ENCODE data around the gene ASAP3. TPM values are rescaled to one million over a fixed set of nuclear protein-coding genes. Genes with fewer than 3 reads are reported as not detected.
A peak's percentile ranks its signal among the peaks of the same experiment; 100 is the strongest.
"Not testable (repeated sequence)": the region's sequence is repeated elsewhere in the genome, so short reads cannot be mapped to it uniquely, and the experiment has no call there.

The ASAP3 gene
- total RNA-seq, 2 experiments from 2014 or later: 0.50 to 1.3 TPM

GRCh38 chr1:23504156-23504555 lies 20.2 kb upstream of the ASAP3 start:
- H3K4me3 Mint-ChIP-seq; DNase-seq; H3K9me3 Mint-ChIP-seq; H3K27ac Mint-ChIP-seq; POLR2A ChIA-PET; H3K27me3 Mint-ChIP-seq; ATAC-seq (ENCODE audit: low read depth); H3K36me3 Mint-ChIP-seq; H3K4me1 Mint-ChIP-seq: not testable (repeated sequence)

GRCh38 chr1:23502951-23503350 lies 19.0 kb upstream of the ASAP3 start:
- POLR2A ChIA-PET: no interaction called here
- no peak for DNase-seq
- H3K4me1 Mint-ChIP-seq: peaks cover 2% of the 10 kb centered on the region
- H3K36me3 Mint-ChIP-seq: peaks cover 7% of the 10 kb centered on the region
- no peaks in the 10 kb centered on the region for H3K9me3 Mint-ChIP-seq
- ATAC-seq (ENCODE audit: low read depth): no peak
- peaks cover 3% of the 10 kb centered on the region for H3K27me3 Mint-ChIP-seq
- H3K4me3 Mint-ChIP-seq: no peak overlapping the region
- H3K27ac Mint-ChIP-seq: no peak overlapping the region

- ATAC-seq (ENCODE audit: low read depth) (no peak), DNase-seq (no peak)
- Mint-ChIP-seq H3K4me3 (no peak overlapping the region), H3K4me1 (peaks cover 4% of the 10 kb centered on the region), H3K27ac (no peak overlapping the region), H3K36me3 (no peaks in the 10 kb centered on the region), H3K27me3 (peaks cover 3% of the 10 kb centered on the region), H3K9me3 (no peaks in the 10 kb centered on the region)
- POLR2A ChIA-PET: no interaction called here
Measured at GRCh38 chr1:23500466-23500865, 16.5 kb upstream of the ASAP3 start.

- Mint-ChIP-seq H3K27ac (no peak overlapping the region), H3K4me3 (no peak overlapping the region), H3K9me3 (no peaks in the 10 kb centered on the region), H3K27me3 (peaks cover 9% of the 10 kb centered on the region), H3K4me1 (peaks cover 4% of the 10 kb centered on the region), H3K36me3 (no peaks in the 10 kb centered on the region)
- DNase-seq (no peak), ATAC-seq (ENCODE audit: low read depth) (no peak)
- POLR2A ChIA-PET: interaction anchor here (0.9 to 2.7 kb wide), 7 partner anchors 30 to 159 kb away, joined by 3 to 17 read pairs (median 3); no protein-coding TSS in a partner anchor
Measured at GRCh38 chr1:23497777-23498439, 13.9 kb upstream of the ASAP3 start.

- Mint-ChIP-seq H3K9me3 (no peaks in the 10 kb centered on the region), H3K36me3 (no peaks in the 10 kb centered on the region), H3K27ac (no peak overlapping the region), H3K4me1 (peaks cover 2% of the 10 kb centered on the region), H3K4me3 (no peak overlapping the region), H3K27me3 (peaks cover 9% of the 10 kb centered on the region)
- POLR2A ChIA-PET: interaction anchor here (1.0 to 2.7 kb wide), 7 partner anchors 32 to 158 kb away, joined by 3 to 17 read pairs (median 5); partner anchors contain the start of gene E2F2
- DNase-seq (no peak), ATAC-seq (ENCODE audit: low read depth) (no peak)
Measured at GRCh38 chr1:23496490-23497181, 12.7 kb upstream of the ASAP3 start.

- H3K4me3 Mint-ChIP-seq; H3K27ac Mint-ChIP-seq; H3K9me3 Mint-ChIP-seq; ATAC-seq (ENCODE audit: low read depth); DNase-seq; H3K4me1 Mint-ChIP-seq; H3K36me3 Mint-ChIP-seq: not testable (repeated sequence)
- POLR2A ChIA-PET: interaction anchor here (0.5 to 1.3 kb wide), 3 partner anchors 29 to 50 kb away, joined by 3 to 5 read pairs (median 3); no protein-coding TSS in a partner anchor
- peaks cover 20% of the 10 kb centered on the region for H3K27me3 Mint-ChIP-seq
Measured at GRCh38 chr1:23494836-23495235, 10.9 kb upstream of the ASAP3 start.

- H3K4me3 Mint-ChIP-seq; H3K4me1 Mint-ChIP-seq; H3K36me3 Mint-ChIP-seq; POLR2A ChIA-PET; DNase-seq; ATAC-seq (ENCODE audit: low read depth); H3K9me3 Mint-ChIP-seq; H3K27ac Mint-ChIP-seq: not testable (repeated sequence)
- peaks cover 31% of the 10 kb centered on the region for H3K27me3 Mint-ChIP-seq
Measured at GRCh38 chr1:23492776-23493175, 8.8 kb upstream of the ASAP3 start.

GRCh38 chr1:23492132-23492720 lies 8.2 kb upstream of the ASAP3 start:
- ATAC-seq (ENCODE audit: low read depth): no peak
- Mint-ChIP-seq H3K36me3 (no peaks in the 10 kb centered on the region), H3K27me3 (peaks cover 34% of the 10 kb centered on the region), H3K27ac (no peak overlapping the region), H3K4me1 (peaks cover 2% of the 10 kb centered on the region), H3K4me3 (no peak overlapping the region), H3K9me3 (no peaks in the 10 kb centered on the region)
- DNase-seq: no peak
- POLR2A ChIA-PET: no interaction called here

GRCh38 chr1:23489842-23490241 lies 5.9 kb upstream of the ASAP3 start:
- POLR2A ChIA-PET: no interaction called here
- DNase-seq (no peak), ATAC-seq (ENCODE audit: low read depth) (no peak)
- peaks cover 54% of the 10 kb centered on the region for H3K27me3 Mint-ChIP-seq
- H3K36me3 Mint-ChIP-seq: no peaks in the 10 kb centered on the region
- no peaks in the 10 kb centered on the region for H3K9me3 Mint-ChIP-seq
- no peak overlapping the region for H3K4me3 Mint-ChIP-seq
- peaks cover 4% of the 10 kb centered on the region for H3K4me1 Mint-ChIP-seq
- H3K27ac Mint-ChIP-seq: no peak overlapping the region

GRCh38 chr1:23485002-23485332 lies 988 bp upstream of the ASAP3 start:
- POLR2A ChIA-PET: interaction anchor here (0.6 to 1.7 kb wide), 5 partner anchors 8 to 282 kb away, joined by 3 to 9 read pairs (median 3); partner anchors contain the start of genes E2F2 and HNRNPR
- ATAC-seq (ENCODE audit: low read depth) (no peak), DNase-seq (no peak)
- H3K36me3 Mint-ChIP-seq: no peaks in the 10 kb centered on the region
- no peaks in the 10 kb centered on the region for H3K9me3 Mint-ChIP-seq
- H3K4me1 Mint-ChIP-seq: peaks cover 14% of the 10 kb centered on the region
- H3K27me3 Mint-ChIP-seq: peaks cover 71% of the 10 kb centered on the region
- no peak overlapping the region for H3K27ac Mint-ChIP-seq
- peak overlapping the region; percentile 93 for H3K4me3 Mint-ChIP-seq

GRCh38 chr1:23484253-23485001 lies 448 bp upstream of the ASAP3 start:
- Mint-ChIP-seq H3K27me3 (peaks cover 66% of the 10 kb centered on the region), H3K9me3 (no peaks in the 10 kb centered on the region), H3K27ac (peak overlapping the region; percentile 81), H3K36me3 (no peaks in the 10 kb centered on the region), H3K4me1 (peaks cover 14% of the 10 kb centered on the region), H3K4me3 (peak overlapping the region; percentile 93)
- DNase-seq (peak; percentile 87), ATAC-seq (ENCODE audit: low read depth) (peak; percentile 89)
- POLR2A ChIA-PET: interaction anchor here (0.6 to 1.7 kb wide), 7 partner anchors 9 to 283 kb away, joined by 3 to 9 read pairs (median 3); partner anchors contain the start of genes E2F2 and HNRNPR

- POLR2A ChIA-PET: interaction anchor here (0.7 kb wide), 1 partner anchor 1218 kb away, joined by 3 read pairs; no protein-coding TSS in a partner anchor
- H3K27ac Mint-ChIP-seq: no peak overlapping the region
- H3K9me3 Mint-ChIP-seq: no peaks in the 10 kb centered on the region
- H3K27me3 Mint-ChIP-seq: peaks cover 55% of the 10 kb centered on the region
- H3K4me1 Mint-ChIP-seq: peaks cover 14% of the 10 kb centered on the region
- ATAC-seq (ENCODE audit: low read depth) (no peak), DNase-seq (no peak)
- no peaks in the 10 kb centered on the region for H3K36me3 Mint-ChIP-seq
- no peak overlapping the region for H3K4me3 Mint-ChIP-seq
Measured at GRCh38 chr1:23481904-23482303, 2.1 kb downstream of the ASAP3 start.

- DNase-seq (no peak), ATAC-seq (ENCODE audit: low read depth) (no peak)
- Mint-ChIP-seq H3K4me1 (peaks cover 14% of the 10 kb centered on the region), H3K9me3 (no peaks in the 10 kb centered on the region), H3K36me3 (no peaks in the 10 kb centered on the region), H3K27ac (no peak overlapping the region), H3K4me3 (no peak overlapping the region), H3K27me3 (peaks cover 54% of the 10 kb centered on the region)
- POLR2A ChIA-PET: interaction anchor here (0.6 to 0.7 kb wide), 2 partner anchors 263 to 1218 kb away, joined by 3 read pairs; partner anchors contain the start of gene ELOA
Measured at GRCh38 chr1:23481026-23481597, 2.9 kb downstream of the ASAP3 start.

Measured in activated naive CD8-positive, alpha-beta T cell treated with anti-CD3 and anti-CD28 coated beads, Interleukin-2, amount 10 ng/mL, durations not matched to agents 7 days and 5 days (primary cell).